Body of pancreas (tissue), 4 donors: ENCODE measurements around the gene LRRC4.

ENCODE experiments used
- POLR2A ChIP-seq, 3 donors: fragments of 450-650 bp; IDR thresholded peaks; one replicate each; pipeline ENCODE4 v1.6.1; 2016; ENCODE audit warnings: antibody characterized with exemption in 3 of 3, mild to moderate bottlenecking in 2 of 3
- TF ChIP-seq, protein P1 (sequence below), 7 experiments: fragments of 450-650 bp in 4 of 7; fragments of 200-600 bp in 3 of 7; sonication (generic) in 3 of 7; IDR thresholded peaks; one replicate each; pipeline ENCODE4 v1.5.1; 2016 to 2019; ENCODE audit warnings: antibody characterized with exemption in 7 of 7

DNA sequence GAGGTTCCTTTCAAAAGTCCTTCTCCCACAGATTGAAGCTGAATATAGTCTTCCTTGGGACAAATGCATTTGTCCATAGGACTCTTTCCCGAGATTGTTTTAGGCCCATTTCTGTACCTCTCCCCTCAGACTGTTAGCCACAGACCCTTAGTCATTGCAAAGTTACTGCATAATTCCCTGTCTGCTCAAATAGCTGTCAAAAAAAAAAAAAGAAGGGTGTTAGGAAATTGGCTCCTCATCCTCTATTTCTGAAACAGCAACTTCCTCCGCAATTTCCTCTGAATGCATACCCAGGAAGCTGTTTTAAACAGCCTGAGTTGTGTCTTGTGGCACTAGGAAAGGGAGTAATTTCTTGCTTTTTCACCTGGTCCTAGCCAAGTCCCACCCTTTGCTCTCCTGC lies 5.4 kb downstream of the LRRC4 start:
- TF ChIP-seq, protein P1, sequence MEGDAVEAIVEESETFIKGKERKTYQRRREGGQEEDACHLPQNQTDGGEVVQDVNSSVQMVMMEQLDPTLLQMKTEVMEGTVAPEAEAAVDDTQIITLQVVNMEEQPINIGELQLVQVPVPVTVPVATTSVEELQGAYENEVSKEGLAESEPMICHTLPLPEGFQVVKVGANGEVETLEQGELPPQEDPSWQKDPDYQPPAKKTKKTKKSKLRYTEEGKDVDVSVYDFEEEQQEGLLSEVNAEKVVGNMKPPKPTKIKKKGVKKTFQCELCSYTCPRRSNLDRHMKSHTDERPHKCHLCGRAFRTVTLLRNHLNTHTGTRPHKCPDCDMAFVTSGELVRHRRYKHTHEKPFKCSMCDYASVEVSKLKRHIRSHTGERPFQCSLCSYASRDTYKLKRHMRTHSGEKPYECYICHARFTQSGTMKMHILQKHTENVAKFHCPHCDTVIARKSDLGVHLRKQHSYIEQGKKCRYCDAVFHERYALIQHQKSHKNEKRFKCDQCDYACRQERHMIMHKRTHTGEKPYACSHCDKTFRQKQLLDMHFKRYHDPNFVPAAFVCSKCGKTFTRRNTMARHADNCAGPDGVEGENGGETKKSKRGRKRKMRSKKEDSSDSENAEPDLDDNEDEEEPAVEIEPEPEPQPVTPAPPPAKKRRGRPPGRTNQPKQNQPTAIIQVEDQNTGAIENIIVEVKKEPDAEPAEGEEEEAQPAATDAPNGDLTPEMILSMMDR (IDR thresholded peaks at IDR 0.05) = no peak
- TF ChIP-seq POLR2A (IDR thresholded peaks at IDR 0.05) = no peak
